ENCODE data around the gene NHERF1.

Gene NHERF1

DNA sequence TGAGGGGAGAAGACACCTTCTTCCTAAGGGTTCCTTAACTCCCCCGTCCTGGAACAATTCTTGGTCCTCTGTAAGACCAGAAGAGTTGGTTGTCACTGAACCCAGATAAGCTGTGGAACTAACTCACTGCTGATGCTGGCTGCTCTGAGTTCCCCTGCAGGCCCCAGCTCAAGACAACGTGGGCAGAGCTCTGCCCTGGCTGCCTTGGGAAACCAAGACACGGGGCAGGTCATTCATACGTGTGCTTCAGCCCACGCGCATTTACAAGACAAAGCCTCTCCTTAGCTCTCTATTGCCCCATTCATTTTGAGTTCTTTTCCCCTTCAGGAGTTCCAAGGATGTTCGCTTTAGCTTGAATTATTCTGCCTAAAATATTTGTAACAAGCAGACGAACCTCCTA is 31.1 kb downstream of the NHERF1 start:
- H3K27ac ChIP-seq, result no peak overlapping the region
- no peaks in the 10 kb centered on the region for H3K27me3 ChIP-seq (ENCODE audit: insufficient read depth, low read depth, severe bottlenecking)
- TF ChIP-seq, protein P1, sequence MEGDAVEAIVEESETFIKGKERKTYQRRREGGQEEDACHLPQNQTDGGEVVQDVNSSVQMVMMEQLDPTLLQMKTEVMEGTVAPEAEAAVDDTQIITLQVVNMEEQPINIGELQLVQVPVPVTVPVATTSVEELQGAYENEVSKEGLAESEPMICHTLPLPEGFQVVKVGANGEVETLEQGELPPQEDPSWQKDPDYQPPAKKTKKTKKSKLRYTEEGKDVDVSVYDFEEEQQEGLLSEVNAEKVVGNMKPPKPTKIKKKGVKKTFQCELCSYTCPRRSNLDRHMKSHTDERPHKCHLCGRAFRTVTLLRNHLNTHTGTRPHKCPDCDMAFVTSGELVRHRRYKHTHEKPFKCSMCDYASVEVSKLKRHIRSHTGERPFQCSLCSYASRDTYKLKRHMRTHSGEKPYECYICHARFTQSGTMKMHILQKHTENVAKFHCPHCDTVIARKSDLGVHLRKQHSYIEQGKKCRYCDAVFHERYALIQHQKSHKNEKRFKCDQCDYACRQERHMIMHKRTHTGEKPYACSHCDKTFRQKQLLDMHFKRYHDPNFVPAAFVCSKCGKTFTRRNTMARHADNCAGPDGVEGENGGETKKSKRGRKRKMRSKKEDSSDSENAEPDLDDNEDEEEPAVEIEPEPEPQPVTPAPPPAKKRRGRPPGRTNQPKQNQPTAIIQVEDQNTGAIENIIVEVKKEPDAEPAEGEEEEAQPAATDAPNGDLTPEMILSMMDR (IDR thresholded peaks at IDR 0.05; ENCODE audit: low read depth, low read length), result no peak
- H3K4me3 ChIP-seq (ENCODE audit: low read depth, low read length), result no peak overlapping the region
- H3K36me3 ChIP-seq, result peaks cover 55% of the 10 kb centered on the region
- H3K9me3 ChIP-seq (ENCODE audit: severe bottlenecking), result no peaks in the 10 kb centered on the region
- DNase-seq, result no peak

DNA sequence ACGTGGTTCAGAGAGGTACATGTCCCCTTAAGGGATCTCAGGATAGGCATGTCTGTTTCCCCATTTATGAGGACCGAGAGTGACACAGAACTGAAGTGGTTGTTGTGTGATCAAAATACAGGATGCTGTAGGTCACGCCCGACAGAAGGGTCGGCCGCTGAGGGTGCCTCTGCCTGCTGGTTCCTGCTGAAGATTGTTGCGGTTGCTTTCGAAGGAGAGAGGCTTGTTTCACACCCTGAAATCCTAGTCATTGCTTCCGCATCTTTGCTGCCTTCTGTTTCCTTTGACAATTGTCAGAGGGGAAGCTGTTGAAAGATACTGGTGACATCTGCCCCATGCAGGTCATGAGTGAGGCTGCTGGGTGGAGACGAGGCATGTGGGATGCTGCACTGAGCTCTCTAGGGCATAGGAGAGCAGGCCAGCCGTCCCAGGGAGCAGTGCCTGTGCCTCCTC is 31.5 kb downstream of the NHERF1 start:
- DNase-seq, result no peak
- H3K9me3 ChIP-seq (ENCODE audit: severe bottlenecking), result no peaks in the 10 kb centered on the region
- TF ChIP-seq, protein P1 (IDR thresholded peaks at IDR 0.05; ENCODE audit: low read depth, low read length), result no peak

DNA sequence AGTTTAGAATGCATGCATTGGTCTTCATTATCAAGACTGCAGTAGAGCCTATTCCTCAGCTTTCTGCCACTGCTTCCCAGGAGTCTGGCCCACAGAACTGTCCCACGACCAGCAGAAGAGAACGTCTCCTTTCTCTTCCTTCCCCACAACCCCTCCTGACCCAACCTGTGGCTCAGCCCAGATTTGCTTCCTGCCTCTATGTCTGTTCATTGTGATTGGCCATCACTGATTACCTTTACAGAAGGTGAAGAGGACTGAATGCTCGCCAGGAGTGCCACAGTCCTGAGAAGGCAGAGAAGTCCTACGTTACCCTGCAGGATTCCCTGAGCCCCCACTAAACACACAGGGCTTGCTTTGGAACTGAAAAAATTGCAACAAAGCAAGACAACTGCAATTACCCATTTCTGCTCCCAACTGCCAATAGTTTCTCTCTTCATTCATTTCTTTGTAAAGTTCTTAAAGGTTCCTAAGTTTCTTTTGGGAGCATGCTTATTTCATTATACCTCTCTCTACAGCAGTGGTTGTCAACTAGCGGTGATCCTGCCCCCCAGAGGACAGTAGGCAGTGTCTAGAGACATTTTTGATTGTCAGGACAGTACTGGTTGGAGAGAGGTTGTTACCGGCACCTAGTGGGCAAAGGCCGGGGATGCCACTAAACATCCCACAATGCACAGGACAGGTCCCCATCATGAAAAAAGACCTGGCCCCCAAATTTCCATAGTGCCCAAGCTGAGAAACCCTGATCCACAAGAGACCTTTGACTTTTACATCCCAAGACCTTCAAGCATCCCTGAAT is 32.2 kb downstream of the NHERF1 start:
- H3K4me3 ChIP-seq (ENCODE audit: low read depth, low read length), result no peak overlapping the region
- TF ChIP-seq, protein P1 (IDR thresholded peaks at IDR 0.05; ENCODE audit: low read depth, low read length), result peak; percentile 91

More for the DNA sequence above, 31.5 kb downstream of the NHERF1 start:
- H3K36me3 ChIP-seq, result peaks cover 56% of the 10 kb centered on the region
- H3K27me3 ChIP-seq (ENCODE audit: insufficient read depth, low read depth, severe bottlenecking), result no peaks in the 10 kb centered on the region
- H3K4me3 ChIP-seq (ENCODE audit: low read depth, low read length), result no peak overlapping the region
- H3K27ac ChIP-seq, result no peak overlapping the region

DNA sequence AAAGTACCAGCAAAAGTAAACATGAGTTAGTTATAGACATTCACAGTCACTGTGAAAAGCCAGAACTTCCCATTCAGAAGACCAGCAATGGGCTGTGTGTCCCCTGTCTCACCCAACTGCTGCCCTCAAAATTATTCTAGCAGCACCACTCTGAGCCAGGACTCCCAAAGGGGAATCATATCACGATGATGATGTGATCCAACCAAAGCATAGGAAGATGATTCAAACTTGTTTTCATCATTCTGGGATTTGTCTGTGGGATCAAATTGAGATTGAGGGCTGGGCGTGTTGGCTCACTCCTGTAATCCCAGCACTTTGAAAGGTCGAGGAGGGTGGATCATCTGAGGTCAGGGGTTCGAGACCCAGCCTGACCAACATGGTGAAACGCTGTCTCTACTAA is 34.1 kb downstream of the NHERF1 start:
- H3K4me3 ChIP-seq (ENCODE audit: low read depth, low read length), result no peak overlapping the region
- TF ChIP-seq, protein P1 (IDR thresholded peaks at IDR 0.05; ENCODE audit: low read depth, low read length), result no peak
- DNase-seq, result no peak

More for the DNA sequence above, 32.2 kb downstream of the NHERF1 start:
- DNase-seq, result peak; percentile 82
- Histone ChIP-seq H3K27me3 (ENCODE audit: insufficient read depth, low read depth, severe bottlenecking) (no peaks in the 10 kb centered on the region), H3K9me3 (ENCODE audit: severe bottlenecking) (no peaks in the 10 kb centered on the region), H3K36me3 (peaks cover 63% of the 10 kb centered on the region), H3K27ac (no peak overlapping the region)

DNA sequence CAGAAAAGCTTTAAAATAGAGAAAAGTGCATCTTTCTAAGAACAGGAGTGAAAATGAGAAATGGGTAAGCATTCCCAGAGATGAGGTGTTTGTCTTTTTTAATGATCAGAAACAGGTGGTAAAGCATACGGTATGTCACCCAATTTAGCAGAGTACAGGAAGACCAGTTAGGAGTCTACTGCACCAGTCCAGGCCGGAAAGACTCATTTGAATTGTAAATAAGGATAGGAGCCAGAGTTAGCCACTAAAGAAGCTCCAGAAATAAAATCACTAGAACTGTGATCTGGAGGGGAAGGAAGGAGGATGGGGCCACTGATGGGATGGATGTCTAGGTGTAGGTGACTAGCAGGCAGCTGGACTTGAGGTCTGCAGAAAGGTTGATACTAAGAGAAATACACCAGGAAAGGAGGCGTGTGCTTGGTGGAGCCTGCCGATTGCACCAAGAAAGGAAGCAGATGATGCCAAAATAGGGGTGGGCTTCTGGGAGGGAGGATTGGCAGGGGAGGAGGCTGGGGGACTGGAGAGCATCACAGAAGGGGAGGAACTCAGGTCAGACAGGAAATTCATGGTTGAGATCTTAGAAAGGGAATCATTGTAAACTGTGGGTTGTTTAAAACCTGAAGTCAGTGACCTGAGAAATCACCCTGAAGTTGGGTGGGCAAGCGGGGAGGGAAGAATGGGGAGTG is 35.8 kb downstream of the NHERF1 start:
- TF ChIP-seq, protein P1 (IDR thresholded peaks at IDR 0.05; ENCODE audit: low read depth, low read length), result no peak
- DNase-seq, result no peak

More for the DNA sequence above, 34.1 kb downstream of the NHERF1 start:
- Histone ChIP-seq H3K27ac (no peak overlapping the region), H3K27me3 (ENCODE audit: insufficient read depth, low read depth, severe bottlenecking) (no peaks in the 10 kb centered on the region), H3K9me3 (ENCODE audit: severe bottlenecking) (no peaks in the 10 kb centered on the region), H3K36me3 (peaks cover 69% of the 10 kb centered on the region)

More for the DNA sequence above, 35.8 kb downstream of the NHERF1 start:
- Histone ChIP-seq H3K27ac (no peak overlapping the region), H3K36me3 (peaks cover 65% of the 10 kb centered on the region), H3K27me3 (ENCODE audit: insufficient read depth, low read depth, severe bottlenecking) (no peaks in the 10 kb centered on the region), H3K9me3 (ENCODE audit: severe bottlenecking) (no peaks in the 10 kb centered on the region), H3K4me3 (ENCODE audit: low read depth, low read length) (no peak overlapping the region)

All from WERI-Rb-1 (cell line).